K562 (cell line): ENCODE measurements around the gene GPR108. TPM values are rescaled to one million over a fixed set of nuclear protein-coding genes. Genes with fewer than 3 reads are reported as not detected.
A peak's percentile ranks its signal among the peaks of the same experiment; 100 is the strongest.

Experiments
- ATAC-seq: fragments of 200-7000 bp; cut with Tn5 transposase; 3 replicates; pipeline ENCODE4 v1.9.1; 2020; ENCODE audit warnings: moderate library complexity
- BruUV-seq: library from RNA; stranded (reverse); fragments of 400-500 nt; replicated peaks from 2 replicates; lab custom pipeline; 2021; lab: Mats Ljungman, UMichigan
- CTCF ChIA-PET: fragments of 300-600 bp; formaldehyde crosslinking; extraction: SDS; loops from one replicate; lab custom pipeline; 2021; ENCODE audit warnings: low intra/inter-chr PET ratio; lab: Yijun Ruan, JAX
- POLR2A ChIA-PET: fragments of 300-600, 350-650 bp; sonication (Branson Sonifier 250); formaldehyde crosslinking; extraction: SDS; loops from one replicate; lab custom pipeline; 2021; ENCODE audit warnings: antibody characterized with exemption, inconsistent platforms; lab: Yijun Ruan, JAX
- DNase-seq, 4 experiments: peaks; one replicate each; pipeline versions ENCODE4 v3.0.0 to v3.0.0-alpha.2; 2011 to 2018; ENCODE audit warnings: low spot score in 3 of 4, mixed read lengths in 3 of 4; ENCODE audit errors: extremely low read depth in 1 of 4
- FAIRE-seq: peaks from 2 replicates; lab custom pipeline; 2011; peaks lifted over from hg19 to GRCh38; lab: Jason Lieb, UNC
- H2AFZ ChIP-seq: 2 replicates; pipeline ENCODE4 v1.6.0; 2011; ENCODE audit warnings: low read depth, low read length, control low read depth, inconsistent platforms
- H3K27ac ChIP-seq: fragments of 200-600 bp; 3 replicates; pipeline ENCODE4 v1.8.0; 2011; ENCODE audit warnings: low read depth, mild to moderate bottlenecking, control low read depth, inconsistent platforms, low read length, moderate library complexity, mixed read lengths; ENCODE audit errors: extremely low read depth
- H3K27me3 ChIP-seq, 2 experiments: fragments of 300-600 bp in 1 of 2; 2 replicates in 1 of 2; 3 replicates in 1 of 2; pipeline versions ENCODE4 v1.6.0 to v1.8.0; 2011; ENCODE audit warnings: inconsistent platforms in 2 of 2, low read length in 2 of 2, mild to moderate bottlenecking in 1 of 2, mixed read lengths in 1 of 2, moderate library complexity in 1 of 2; ENCODE audit not compliant: control insufficient read depth in 2 of 2, insufficient read depth in 2 of 2
- H3K36me3 ChIP-seq: fragments of 300-600 bp; 3 replicates; pipeline ENCODE4 v1.8.0; 2011; ENCODE audit warnings: mild to moderate bottlenecking, low read length, inconsistent platforms; ENCODE audit not compliant: control insufficient read depth, insufficient read depth
- H3K4me1 ChIP-seq, 2 experiments: fragments of 200-600 bp in 1 of 2; replicated peaks in 1 of 2; 2 replicates in 1 of 2; 3 replicates in 1 of 2; pipeline versions ENCODE4 v1.5.1 to v1.8.0; 2011; ENCODE audit warnings: inconsistent platforms in 2 of 2, low read length in 2 of 2, mild to moderate bottlenecking in 1 of 2, mixed read lengths in 1 of 2, moderate library complexity in 1 of 2; ENCODE audit not compliant: control insufficient read depth in 2 of 2, insufficient read depth in 2 of 2
- H3K4me2 ChIP-seq: 2 replicates; pipeline ENCODE4 v1.6.1; 2011; ENCODE audit warnings: low read length, control low read depth, inconsistent platforms, mixed read lengths; ENCODE audit not compliant: insufficient read depth
- H3K4me3 ChIP-seq: fragments of 200-600 bp; sonication (generic), shearing (Covaris generic); 2 replicates; pipeline ENCODE4 v1.5.1; 2016; ENCODE audit warnings: control low read depth, inconsistent platforms
- H3K79me2 ChIP-seq: fragments of 200-600 bp; 3 replicates; pipeline ENCODE4 v1.8.0; 2011; ENCODE audit warnings: low read length, inconsistent platforms; ENCODE audit not compliant: control insufficient read depth, insufficient read depth
- H3K9ac ChIP-seq, 2 experiments: 2 replicates each; pipeline versions ENCODE4 v1.6.0 to v1.6.1; 2011; ENCODE audit warnings: low read depth in 2 of 2, low read length in 2 of 2, control low read depth in 1 of 2, inconsistent platforms in 1 of 2, mild to moderate bottlenecking in 1 of 2, mixed read lengths in 1 of 2; ENCODE audit not compliant: insufficient read depth in 1 of 2
- H3K9me1 ChIP-seq: one replicate; pipeline ENCODE4 v1.6.0; 2011; ENCODE audit warnings: inconsistent platforms, mild to moderate bottlenecking, low read length, moderate library complexity; ENCODE audit not compliant: control insufficient read depth, insufficient read depth
- H3K9me3 ChIP-seq: replicated peaks from 2 replicates; pipeline ENCODE4 v1.5.1; 2011; ENCODE audit warnings: low read depth, low read length, inconsistent platforms; ENCODE audit not compliant: control insufficient read depth, insufficient read depth
- H4K20me1 ChIP-seq: replicated peaks from 2 replicates; pipeline ENCODE4 v1.6.1; 2011; ENCODE audit warnings: low read length, inconsistent platforms, mixed read lengths; ENCODE audit not compliant: control insufficient read depth, insufficient read depth
- ARID2 ChIP-seq: fragments of 450-650 bp; IDR thresholded peaks from 2 replicates; pipeline ENCODE4 v1.6.1; 2017; ENCODE audit warnings: antibody characterized with exemption, mild to moderate bottlenecking
- CBX5 ChIP-seq: IDR thresholded peaks from 2 replicates; pipeline ENCODE4 v1.6.1; 2014; ENCODE audit warnings: low read depth, borderline replicate concordance
- EZH2 ChIP-seq: IDR thresholded peaks from 2 replicates; pipeline ENCODE4 v1.6.1; 2012; ENCODE audit warnings: low read depth, mild to moderate bottlenecking, inconsistent platforms, low read length, borderline replicate concordance
- FIP1L1 ChIP-seq: fragments of 200-400 bp; formaldehyde crosslinking; IDR thresholded peaks from 2 replicates; pipeline ENCODE4 v1.6.1; 2018; ENCODE audit warnings: mild to moderate bottlenecking, low read depth, low read length; ENCODE audit not compliant: poor library complexity, severe bottlenecking
- GTF2E2 ChIP-seq: fragments of 200-800 bp; sonication (Bioruptor generic); IDR thresholded peaks from 2 replicates; pipeline ENCODE4 v1.6.1; 2016; ENCODE audit warnings: missing genetic modification characterization, missing compliant biosample characterization
- MAFF ChIP-seq: IDR thresholded peaks from 2 replicates; pipeline ENCODE4 v1.6.1; 2012; ENCODE audit warnings: low read length, improper control_type of control experiment
- RBBP5 ChIP-seq: fragments of 200-600 bp; sonication (generic); IDR thresholded peaks from 2 replicates; pipeline ENCODE4 v1.6.1; 2012; ENCODE audit warnings: borderline replicate concordance, mild to moderate bottlenecking, low read length, control low read depth, inconsistent platforms; ENCODE audit not compliant: insufficient read depth, poor library complexity, severe bottlenecking
- SFPQ ChIP-seq: fragments of 200-400 bp; formaldehyde crosslinking; IDR thresholded peaks from 2 replicates; pipeline ENCODE4 v1.6.1; 2017; ENCODE audit warnings: mild to moderate bottlenecking, low read depth, low read length, moderate library complexity
- SMARCE1 ChIP-seq: fragments of 450-650 bp; IDR thresholded peaks from 2 replicates; pipeline ENCODE4 v1.7.1; 2016; ENCODE audit warnings: mild to moderate bottlenecking
- THRA ChIP-seq: fragments of 450-650 bp; IDR thresholded peaks from 2 replicates; pipeline ENCODE4 v1.6.1; 2017; ENCODE audit warnings: mild to moderate bottlenecking, moderate library complexity
- TRIM25 ChIP-seq: fragments of 450-650 bp; IDR thresholded peaks from 2 replicates; pipeline ENCODE4 v1.7.0; 2016; ENCODE audit warnings: borderline replicate concordance
- USF2 ChIP-seq: sonication (generic); formaldehyde crosslinking; IDR thresholded peaks from 2 replicates; pipeline ENCODE4 v1.5.0; 2020; ENCODE audit warnings: missing genetic modification reagents
- XRCC3 ChIP-seq: fragments of 450-650 bp; IDR thresholded peaks from 2 replicates; pipeline ENCODE4 v1.6.1; 2017; ENCODE audit warnings: mild to moderate bottlenecking, moderate library complexity
- ZNF23 ChIP-seq: fragments of 250-450 bp; sonication (Bioruptor Pico); IDR thresholded peaks from 2 replicates; pipeline ENCODE4 v1.4.0; 2020; ENCODE audit warnings: mild to moderate bottlenecking
- ZNF695 ChIP-seq: fragments of 450-650 bp; formaldehyde crosslinking; IDR thresholded peaks from 2 replicates; pipeline ENCODE4 v1.4.0; 2020; ENCODE audit warnings: mild to moderate bottlenecking, moderate library complexity
- WGBS: fragments of 100-300 bp; shearing (Covaris generic); methylation state at CpG from one replicate; pipeline ENCODE4 v1.1.6; 2016; ENCODE audit warnings: low coverage, mixed read lengths; ENCODE audit not compliant: insufficient coverage; ENCODE audit errors: missing lambda C conversion rate; 5-methylcytosine and 5-hydroxymethylcytosine counted together
- in situ Hi-C: fragments of 300-500 bp; cut with MboI; formaldehyde crosslinking; loops from 4 replicates; pipeline ENCODE4 v1.15.0; 2018; ENCODE audit warnings: inconsistent platforms, mixed read lengths
- intact Hi-C: fragments of 100-400 bp; cut with micrococcal nuclease; formaldehyde crosslinking; loops from 2 replicates; pipeline ENCODE4 v1.14.2; 2022
- polyA plus RNA-seq, 8 experiments: library from polyadenylated mRNA; depleted of rRNA in 4 of 8; stranded (reverse) in 5 of 8; unstranded in 3 of 8; fragments of >200 nt; fragmentation: Nextera tagmentation in 2 of 8; fragmentation: Illumina TruSeq in 1 of 8; extraction: Ambion mirVana in 2 of 8; extraction: Trizol in 1 of 8; gene quantifications; 2 replicates each; pipeline versions ENCODE4 v1.2.1 to v1.2.3, GENCODE V29; 2011 to 2014; ENCODE audit warnings: inconsistent platforms in 1 of 8, missing spikeins in 1 of 8
- total RNA-seq, 7 experiments: library from RNA; depleted of rRNA in 6 of 7; stranded (reverse); fragments of >200 nt in 6 of 7; fragmentation: Illumina TruSeq in 2 of 7; extraction: Trizol in 2 of 7; gene quantifications; 2 replicates each; pipeline versions ENCODE4 v1.2.1 to v1.2.3, GENCODE V29; 2011 to 2021; ENCODE audit warnings: low replicate concordance in 1 of 7

The GPR108 gene
- total and polyA plus RNA-seq, 9 of the 15 experiments (the other 6 are each of a cell fraction or from before 2014, with no cell fraction given): 2.4 to 33.2 (median 24.4) TPM

GRCh38 chr19:6753178-6754031 lies 16.0 kb upstream of the GPR108 start:
- Histone ChIP-seq H3K4me2 (peak overlapping the region; percentile 74), H3K9me1 (no peaks in the 10 kb centered on the region), H3K36me3 (peaks cover 53% of the 10 kb centered on the region; the same call in 2 of the 3 replicates), H3K9ac (peak overlapping the region; percentile 58 to 87; a peak in 3 of 4 replicates), H3K9me3 (no peaks in the 10 kb centered on the region), H3K4me1 (peaks cover 0 to 35% of the 10 kb centered on the region in 2 experiments; a peak in 3 of 5 replicates), H2AFZ (peak overlapping the region; percentile 90), H3K79me2 (no peaks in the 10 kb centered on the region), H4K20me1 (no peaks in the 10 kb centered on the region), H3K27me3 (no peaks in the 10 kb centered on the region), H3K27ac (peak overlapping the region; percentile 77), H3K4me3 (peak overlapping the region; percentile 36)
- ATAC-seq: peak; percentile 96
- ChIA-PET POLR2A (interaction anchor here (0.5 to 1.8 kb wide), 7 partner anchors 10 to 223 kb away, joined by 3 to 11 read pairs (median 3); partner anchors contain the start of genes SH2D3A and TNFSF9), CTCF (interaction anchor here (0.7 kb wide), 1 partner anchor 95 kb away, joined by 3 read pairs; no protein-coding TSS in a partner anchor)
- FAIRE-seq: peak; percentile 98
- DNase-seq: peak; percentile 95 to 97 (median 96)
- in situ Hi-C loops: no loop called here
- intact Hi-C loops: loop anchor here (1.0 kb wide), 1 partner anchor 16 kb away; the partner anchor contains the start of gene GPR108
- WGBS: 2% methylated on average over 42 of the region's 50 CpGs
- no TSS peak for BruUV-seq
- TF ChIP-seq FIP1L1: peak; percentile 68
- no peak for TF ChIP-seq THRA
- peak; percentile 37 for TF ChIP-seq RBBP5
- TF ChIP-seq XRCC3: no peak
- TF ChIP-seq TRIM25: no peak
- 0 out of 2 replicates have a peak, but pooled peaks have one; percentile 34 for TF ChIP-seq ARID2
- no peak for TF ChIP-seq GTF2E2 (tag)
- no peak for TF ChIP-seq MAFF
- TF ChIP-seq CBX5: no peak
- TF ChIP-seq EZH2: no peak
- TF ChIP-seq USF2: peak; percentile 95
- no peak for TF ChIP-seq ZNF23 (CRISPR knock-in tag)
- no peak for TF ChIP-seq SFPQ
- no peak for TF ChIP-seq ZNF695 (CRISPR knock-in tag)
- TF ChIP-seq SMARCE1: peak; percentile 53; the same call in 1 of the 2 replicates
